BJ (cell line): Measurements from ENCODE around the gene DHRS3. TPM values are rescaled to one million over a fixed set of nuclear protein-coding genes. Genes with fewer than 3 reads are reported as not detected.

Experiments
- CTCF ChIA-PET: fragments of 350-600 bp; formaldehyde crosslinking; extraction: SDS; loops from one replicate; lab custom pipeline; 2021; ENCODE audit warnings: antibody characterized with exemption, inconsistent platforms; lab: Yijun Ruan, JAX
- POLR2A ChIA-PET: fragments of 300-600 bp; sonication (Branson Sonifier 250); formaldehyde crosslinking; extraction: SDS; loops from one replicate; lab custom pipeline; 2021; ENCODE audit warnings: antibody characterized with exemption; lab: Charles Lee
- DNase-seq: peaks from one replicate; pipeline ENCODE4 v3.0.0-alpha.2; 2011; ENCODE audit warnings: low read depth
- H3K27me3 ChIP-seq: 2 replicates; pipeline ENCODE4 v1.6.0; 2011; ENCODE audit warnings: low read length; ENCODE audit not compliant: control insufficient read depth, insufficient read depth
- H3K36me3 ChIP-seq: 2 replicates; pipeline ENCODE4 v1.5.1; 2011; ENCODE audit warnings: low read length; ENCODE audit not compliant: control insufficient read depth, insufficient read depth
- H3K4me3 ChIP-seq: 2 replicates; pipeline ENCODE4 v1.5.1; 2011; ENCODE audit warnings: low read depth, mild to moderate bottlenecking, control low read depth, low read length
- polyA plus RNA-seq: library from polyadenylated mRNA; depleted of rRNA; stranded (reverse); fragments of >200 nt; gene quantifications from 2 replicates; pipeline ENCODE4 v1.2.3, GENCODE V29; 2011
- TF ChIP-seq, protein P1 (sequence below): IDR thresholded peaks from 2 replicates; pipeline ENCODE4 v1.5.1; 2011; ENCODE audit warnings: low read depth, mild to moderate bottlenecking, control low read depth, inconsistent platforms, low read length, moderate library complexity; ENCODE audit not compliant: insufficient read depth

The DHRS3 gene
- polyA plus RNA-seq, 1 experiment, result 224 TPM

DNA sequence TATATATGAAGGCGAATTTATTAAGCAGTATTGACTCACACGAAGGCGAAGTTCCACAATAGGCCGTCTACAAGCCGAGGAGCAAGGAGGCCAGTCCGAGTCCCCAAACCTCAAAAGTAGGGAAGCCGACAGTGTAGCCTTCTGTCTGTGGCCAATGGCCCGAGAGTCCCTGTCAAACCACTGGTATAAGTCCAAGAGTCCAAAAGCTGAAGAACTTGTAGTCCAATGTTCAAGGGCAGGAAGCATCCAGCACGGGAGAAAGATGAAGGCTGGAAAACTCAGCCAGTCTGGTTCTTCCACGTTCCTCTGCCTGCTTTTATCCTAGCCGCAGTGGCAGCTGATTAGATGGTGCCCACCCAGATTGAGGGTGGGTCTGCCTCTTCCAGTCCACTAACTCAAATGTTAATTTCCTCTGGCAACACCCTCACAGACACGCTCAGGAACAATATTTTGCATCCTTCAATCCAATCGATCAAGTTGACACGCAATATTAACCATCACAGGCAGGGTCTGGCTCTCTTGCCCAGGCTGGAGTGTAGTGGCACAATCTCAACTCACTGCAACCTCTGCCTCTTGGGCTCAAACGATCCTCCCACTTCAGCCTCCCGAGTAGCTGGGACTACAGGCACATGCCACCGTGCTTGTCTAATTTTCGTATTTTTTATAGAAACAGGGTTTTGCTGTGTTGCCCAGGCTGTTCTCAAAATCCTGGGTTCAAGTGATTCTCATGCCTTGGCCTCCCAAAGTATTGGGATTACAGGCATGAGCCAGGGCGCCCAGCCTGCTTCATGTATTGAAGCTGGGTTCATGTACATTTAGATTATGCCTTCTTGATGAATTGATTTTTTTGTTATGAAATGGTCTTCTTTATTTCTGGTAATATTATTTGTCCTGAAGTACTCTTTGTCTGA is 85.3 kb downstream of the DHRS3 start:
- CTCF ChIA-PET, result no interaction called here
- no peaks in the 10 kb centered on the region for H3K27me3 ChIP-seq
- no peak overlapping the region for H3K4me3 ChIP-seq
- H3K36me3 ChIP-seq, result no peaks in the 10 kb centered on the region
- POLR2A ChIA-PET, result no interaction called here
- TF ChIP-seq, protein P1, sequence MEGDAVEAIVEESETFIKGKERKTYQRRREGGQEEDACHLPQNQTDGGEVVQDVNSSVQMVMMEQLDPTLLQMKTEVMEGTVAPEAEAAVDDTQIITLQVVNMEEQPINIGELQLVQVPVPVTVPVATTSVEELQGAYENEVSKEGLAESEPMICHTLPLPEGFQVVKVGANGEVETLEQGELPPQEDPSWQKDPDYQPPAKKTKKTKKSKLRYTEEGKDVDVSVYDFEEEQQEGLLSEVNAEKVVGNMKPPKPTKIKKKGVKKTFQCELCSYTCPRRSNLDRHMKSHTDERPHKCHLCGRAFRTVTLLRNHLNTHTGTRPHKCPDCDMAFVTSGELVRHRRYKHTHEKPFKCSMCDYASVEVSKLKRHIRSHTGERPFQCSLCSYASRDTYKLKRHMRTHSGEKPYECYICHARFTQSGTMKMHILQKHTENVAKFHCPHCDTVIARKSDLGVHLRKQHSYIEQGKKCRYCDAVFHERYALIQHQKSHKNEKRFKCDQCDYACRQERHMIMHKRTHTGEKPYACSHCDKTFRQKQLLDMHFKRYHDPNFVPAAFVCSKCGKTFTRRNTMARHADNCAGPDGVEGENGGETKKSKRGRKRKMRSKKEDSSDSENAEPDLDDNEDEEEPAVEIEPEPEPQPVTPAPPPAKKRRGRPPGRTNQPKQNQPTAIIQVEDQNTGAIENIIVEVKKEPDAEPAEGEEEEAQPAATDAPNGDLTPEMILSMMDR, result no peak
- no peak for DNase-seq

DNA sequence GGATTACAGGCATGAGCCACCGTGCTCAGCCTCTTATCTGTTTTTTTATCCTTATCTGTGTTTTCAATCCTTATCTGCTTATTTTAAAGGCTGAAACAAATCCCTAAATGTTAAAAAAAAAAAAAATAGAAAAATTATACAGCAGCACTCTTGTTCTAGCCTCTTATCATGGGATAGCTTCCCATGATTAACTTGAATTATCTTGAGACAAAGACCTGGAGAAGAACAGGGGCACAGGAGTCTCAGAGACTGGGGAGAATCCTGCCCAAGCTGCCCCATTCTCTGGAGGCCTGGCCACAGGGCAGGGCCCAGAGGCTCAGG is 86.9 kb downstream of the DHRS3 start:
- ChIA-PET POLR2A (no interaction called here), CTCF (interaction anchor here (0.6 to 0.9 kb wide), 2 partner anchors 10 to 108 kb away, joined by 3 read pairs; no protein-coding TSS in a partner anchor)
- no peak for DNase-seq
- Histone ChIP-seq H3K4me3 (no peak overlapping the region), H3K27me3 (no peaks in the 10 kb centered on the region), H3K36me3 (no peaks in the 10 kb centered on the region)
- TF ChIP-seq, protein P1, result no peak

DNA sequence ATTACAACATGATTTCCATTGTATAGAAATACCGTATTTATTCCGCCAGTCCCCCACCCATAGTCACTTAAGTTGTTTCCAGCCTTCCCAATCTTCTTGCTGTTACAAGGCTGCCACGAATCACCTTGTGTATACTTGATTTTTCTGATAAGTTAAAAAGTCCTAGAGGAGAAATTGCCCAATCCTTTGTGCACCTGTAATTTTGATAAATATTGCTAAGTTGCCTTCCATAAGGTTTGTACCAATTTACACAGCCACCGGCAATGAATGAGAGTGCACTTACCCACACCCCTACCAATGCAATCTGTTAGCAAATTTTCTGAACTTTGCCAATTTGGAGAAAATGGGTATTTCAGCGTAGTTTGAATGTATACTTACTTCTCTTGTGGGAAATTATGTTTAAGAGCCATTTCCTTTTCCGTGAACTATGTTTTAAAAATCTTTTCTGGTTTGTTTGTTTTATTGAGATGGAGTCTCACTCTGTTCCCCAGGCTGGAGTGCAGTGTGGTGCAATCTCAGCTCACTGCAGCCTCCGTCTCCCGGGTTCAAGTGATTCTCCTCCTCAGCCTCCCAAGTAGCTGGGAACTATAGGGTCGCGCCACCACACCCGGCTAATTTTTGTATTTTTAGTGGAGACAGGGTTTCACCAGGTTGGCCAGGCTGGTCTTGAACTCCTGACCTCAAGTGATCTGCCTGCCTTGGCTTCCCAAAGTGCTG is 87.4 kb downstream of the DHRS3 start:
- POLR2A ChIA-PET, result interaction anchor here (0.8 kb wide), 1 partner anchor 65 kb away, joined by 4 read pairs; no protein-coding TSS in a partner anchor
- Histone ChIP-seq H3K36me3 (no peaks in the 10 kb centered on the region), H3K4me3 (no peak overlapping the region), H3K27me3 (no peaks in the 10 kb centered on the region)
- DNase-seq, result no peak
- TF ChIP-seq, protein P1, result no peak
- CTCF ChIA-PET, result interaction anchor here (0.6 kb wide), 1 partner anchor 108 kb away, joined by 3 read pairs; no protein-coding TSS in a partner anchor

DNA sequence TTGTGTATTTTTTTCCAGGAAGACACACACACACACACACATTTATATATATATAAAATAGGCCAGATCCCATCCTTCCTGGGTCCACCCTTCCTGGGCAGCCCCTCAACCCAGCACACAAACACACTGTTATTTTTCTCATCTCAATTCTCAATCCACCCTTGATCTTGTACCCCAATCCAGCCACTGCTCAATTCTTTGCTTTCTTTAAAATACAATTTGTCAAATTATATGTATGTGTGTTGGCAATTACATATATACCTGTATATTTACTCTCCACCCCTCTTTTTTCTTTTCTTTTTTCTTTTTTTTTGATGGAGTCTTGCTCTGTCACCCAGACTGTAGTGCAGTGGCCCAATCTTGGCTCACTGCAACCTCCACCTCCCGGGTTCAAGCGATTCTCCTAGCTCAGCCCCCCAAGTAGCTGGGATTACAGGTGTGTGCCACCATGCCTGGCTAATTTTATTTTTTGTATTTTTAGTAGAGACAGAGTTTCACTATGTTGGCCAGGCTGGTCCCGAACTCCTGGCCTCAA is 88.3 kb downstream of the DHRS3 start:
- no peaks in the 10 kb centered on the region for H3K27me3 ChIP-seq
- H3K4me3 ChIP-seq, result no peak overlapping the region
- ChIA-PET POLR2A (interaction anchor here (0.8 kb wide), 1 partner anchor 66 kb away, joined by 4 read pairs; no protein-coding TSS in a partner anchor), CTCF (no interaction called here)
- H3K36me3 ChIP-seq, result no peaks in the 10 kb centered on the region
- DNase-seq, result no peak
- TF ChIP-seq, protein P1, result no peak
